ENCODE measurements around the gene VAV1. TPM values are rescaled to one million over a fixed set of nuclear protein-coding genes. Genes with fewer than 3 reads are reported as not detected.

The VAV1 gene
- total RNA-seq, 1 experiment from 2014 or later: 0.05 TPM

DNA sequence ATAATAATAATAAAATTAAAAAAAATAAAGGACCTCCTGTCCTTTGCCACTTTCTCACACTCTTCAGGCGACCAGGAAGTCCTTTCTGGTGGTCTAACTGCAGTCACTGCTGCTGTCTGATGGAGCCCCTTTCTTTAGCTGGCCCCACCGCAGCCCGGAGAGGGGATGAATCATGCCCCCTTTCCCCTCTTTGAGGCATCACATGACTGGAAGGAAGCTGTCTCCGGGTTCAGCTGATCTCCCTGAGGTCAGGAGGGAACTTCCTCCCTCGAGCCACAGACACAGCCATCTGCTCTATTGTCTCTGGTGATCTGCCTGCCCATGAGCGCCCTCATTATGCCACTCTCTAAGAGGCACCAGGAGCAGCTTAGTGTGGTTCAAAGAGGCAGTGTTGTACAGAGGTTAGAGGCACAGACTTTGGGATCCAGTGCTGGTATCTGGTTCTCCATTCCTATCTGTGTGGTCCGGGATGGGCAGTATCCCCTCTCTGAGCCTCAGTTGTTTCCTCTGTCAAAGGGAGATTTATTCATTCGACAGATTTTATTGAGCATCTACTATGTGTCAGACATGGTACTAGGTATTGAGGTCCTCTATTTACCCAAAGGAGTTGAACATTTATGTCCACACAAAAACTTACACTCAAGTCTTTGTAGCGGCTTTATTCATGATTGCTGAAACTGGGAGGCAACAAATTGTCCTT lies 30.0 kb downstream of the VAV1 start:
- TF ChIP-seq TCF7L2 (IDR thresholded peaks at IDR 0.05; ENCODE audit: low read depth, low read length): no peak
- TF ChIP-seq, protein P1, sequence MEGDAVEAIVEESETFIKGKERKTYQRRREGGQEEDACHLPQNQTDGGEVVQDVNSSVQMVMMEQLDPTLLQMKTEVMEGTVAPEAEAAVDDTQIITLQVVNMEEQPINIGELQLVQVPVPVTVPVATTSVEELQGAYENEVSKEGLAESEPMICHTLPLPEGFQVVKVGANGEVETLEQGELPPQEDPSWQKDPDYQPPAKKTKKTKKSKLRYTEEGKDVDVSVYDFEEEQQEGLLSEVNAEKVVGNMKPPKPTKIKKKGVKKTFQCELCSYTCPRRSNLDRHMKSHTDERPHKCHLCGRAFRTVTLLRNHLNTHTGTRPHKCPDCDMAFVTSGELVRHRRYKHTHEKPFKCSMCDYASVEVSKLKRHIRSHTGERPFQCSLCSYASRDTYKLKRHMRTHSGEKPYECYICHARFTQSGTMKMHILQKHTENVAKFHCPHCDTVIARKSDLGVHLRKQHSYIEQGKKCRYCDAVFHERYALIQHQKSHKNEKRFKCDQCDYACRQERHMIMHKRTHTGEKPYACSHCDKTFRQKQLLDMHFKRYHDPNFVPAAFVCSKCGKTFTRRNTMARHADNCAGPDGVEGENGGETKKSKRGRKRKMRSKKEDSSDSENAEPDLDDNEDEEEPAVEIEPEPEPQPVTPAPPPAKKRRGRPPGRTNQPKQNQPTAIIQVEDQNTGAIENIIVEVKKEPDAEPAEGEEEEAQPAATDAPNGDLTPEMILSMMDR (IDR thresholded peaks at IDR 0.05): no peak
- intact Hi-C loops (cut with micrococcal nuclease; ENCODE audit: unreplicated experiment) (no loop called here), in situ Hi-C loops (cut with HindIII; ENCODE audit: low pct_unique_long_range_greater_than_20kb, low sequenced_read_pairs) (no loop called here)
- POLR2A ChIA-PET: no interaction called here
- H3K4me1 ChIP-seq (ENCODE audit: control insufficient read depth, insufficient read depth, low read length): no peaks in the 10 kb centered on the region
- no peak overlapping the region for H3K4me3 ChIP-seq (ENCODE audit: low read depth in 2 of 2, low read length in 2 of 2)
- no TSS peak for BruUV-seq (replicated peaks)
- DNase-seq (ENCODE audit: low read depth, low spot score) (no peak), ATAC-seq (no peak)
- 0 out of 2 replicates have a peak overlapping the region, but pooled peaks have one; percentile 17 for H3K27ac ChIP-seq (ENCODE audit: low read length)
- no peaks in the 10 kb centered on the region for H3K27me3 ChIP-seq (ENCODE audit: control insufficient read depth, insufficient read depth, low read length)
- H3K9me3 ChIP-seq (ENCODE audit: control insufficient read depth, insufficient read depth, low read depth, low read length): no peaks in the 10 kb centered on the region
- no peaks in the 10 kb centered on the region for H3K36me3 ChIP-seq (ENCODE audit: control insufficient read depth, insufficient read depth, low read length)
- CTCF ChIA-PET: no interaction called here

DNA sequence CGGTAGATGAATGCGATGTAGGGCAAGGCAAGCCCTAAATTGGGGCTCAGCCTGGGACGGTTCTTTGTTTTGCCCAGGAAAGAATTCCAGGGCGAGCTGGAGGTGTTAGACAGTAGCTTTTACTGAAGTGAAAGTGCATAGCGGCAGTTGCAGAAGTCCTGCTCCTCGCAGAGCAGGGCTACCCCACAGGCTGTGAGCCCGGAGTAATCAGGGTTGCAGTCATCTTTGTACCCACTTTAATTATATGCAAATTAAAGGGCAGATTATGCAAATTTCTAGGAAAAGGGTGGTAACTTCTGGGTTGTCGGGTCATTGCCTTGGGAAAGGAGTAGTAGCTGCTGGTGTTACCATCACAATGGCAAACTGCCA lies 30.5 kb downstream of the VAV1 start:
- no peak for TF ChIP-seq TCF7L2 (IDR thresholded peaks at IDR 0.05; ENCODE audit: low read depth, low read length)
- TF ChIP-seq, protein P1 (IDR thresholded peaks at IDR 0.05): no peak
- TF ChIP-seq, protein P2, sequence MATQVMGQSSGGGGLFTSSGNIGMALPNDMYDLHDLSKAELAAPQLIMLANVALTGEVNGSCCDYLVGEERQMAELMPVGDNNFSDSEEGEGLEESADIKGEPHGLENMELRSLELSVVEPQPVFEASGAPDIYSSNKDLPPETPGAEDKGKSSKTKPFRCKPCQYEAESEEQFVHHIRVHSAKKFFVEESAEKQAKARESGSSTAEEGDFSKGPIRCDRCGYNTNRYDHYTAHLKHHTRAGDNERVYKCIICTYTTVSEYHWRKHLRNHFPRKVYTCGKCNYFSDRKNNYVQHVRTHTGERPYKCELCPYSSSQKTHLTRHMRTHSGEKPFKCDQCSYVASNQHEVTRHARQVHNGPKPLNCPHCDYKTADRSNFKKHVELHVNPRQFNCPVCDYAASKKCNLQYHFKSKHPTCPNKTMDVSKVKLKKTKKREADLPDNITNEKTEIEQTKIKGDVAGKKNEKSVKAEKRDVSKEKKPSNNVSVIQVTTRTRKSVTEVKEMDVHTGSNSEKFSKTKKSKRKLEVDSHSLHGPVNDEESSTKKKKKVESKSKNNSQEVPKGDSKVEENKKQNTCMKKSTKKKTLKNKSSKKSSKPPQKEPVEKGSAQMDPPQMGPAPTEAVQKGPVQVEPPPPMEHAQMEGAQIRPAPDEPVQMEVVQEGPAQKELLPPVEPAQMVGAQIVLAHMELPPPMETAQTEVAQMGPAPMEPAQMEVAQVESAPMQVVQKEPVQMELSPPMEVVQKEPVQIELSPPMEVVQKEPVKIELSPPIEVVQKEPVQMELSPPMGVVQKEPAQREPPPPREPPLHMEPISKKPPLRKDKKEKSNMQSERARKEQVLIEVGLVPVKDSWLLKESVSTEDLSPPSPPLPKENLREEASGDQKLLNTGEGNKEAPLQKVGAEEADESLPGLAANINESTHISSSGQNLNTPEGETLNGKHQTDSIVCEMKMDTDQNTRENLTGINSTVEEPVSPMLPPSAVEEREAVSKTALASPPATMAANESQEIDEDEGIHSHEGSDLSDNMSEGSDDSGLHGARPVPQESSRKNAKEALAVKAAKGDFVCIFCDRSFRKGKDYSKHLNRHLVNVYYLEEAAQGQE (IDR thresholded peaks at IDR 0.05; ENCODE audit: insufficient read depth in 1 of 2, low read depth in 2 of 2, low read length in 1 of 2): no peak
- POLR2A ChIA-PET: no interaction called here

DNA sequence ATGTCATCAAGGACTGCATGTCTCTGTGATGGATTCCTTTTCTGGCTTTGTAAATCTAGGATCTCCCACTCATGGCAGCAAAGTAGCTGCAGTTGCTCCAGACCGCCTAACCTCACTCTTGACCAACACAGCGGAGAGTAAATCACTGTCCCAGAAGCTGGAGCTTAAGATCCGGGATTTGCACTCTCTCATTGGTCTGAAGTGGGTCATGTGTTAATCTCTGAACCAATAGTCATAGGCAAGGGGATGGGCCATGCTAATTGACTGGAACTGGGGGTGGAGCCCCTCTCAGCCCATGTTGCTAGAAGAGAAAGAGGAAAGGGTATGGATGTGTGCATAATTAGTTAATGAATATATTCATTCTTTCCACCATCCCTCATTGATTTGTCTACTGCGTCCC lies 34.0 kb downstream of the VAV1 start:
- H3K27me3 ChIP-seq (ENCODE audit: control insufficient read depth, insufficient read depth, low read length): no peaks in the 10 kb centered on the region
- H3K4me1 ChIP-seq (ENCODE audit: control insufficient read depth, insufficient read depth, low read length): no peaks in the 10 kb centered on the region
- H3K9me3 ChIP-seq (ENCODE audit: control insufficient read depth, insufficient read depth, low read depth, low read length): no peaks in the 10 kb centered on the region
- no peaks in the 10 kb centered on the region for H3K36me3 ChIP-seq (ENCODE audit: control insufficient read depth, insufficient read depth, low read length)
- no TSS peak for BruUV-seq (replicated peaks)
- CTCF ChIA-PET: no interaction called here
- DNase-seq (ENCODE audit: low read depth, low spot score): no peak
- in situ Hi-C loops (cut with HindIII; ENCODE audit: low pct_unique_long_range_greater_than_20kb, low sequenced_read_pairs): no loop called here
- intact Hi-C loops (cut with micrococcal nuclease; ENCODE audit: unreplicated experiment): no loop called here
- TF ChIP-seq, protein P1 (IDR thresholded peaks at IDR 0.05): no peak
- no peak for TF ChIP-seq TCF7L2 (IDR thresholded peaks at IDR 0.05; ENCODE audit: low read depth, low read length)
- TF ChIP-seq POLR2AphosphoS5 (IDR thresholded peaks at IDR 0.05; ENCODE audit: low read depth, low read length): no peak
- no peak overlapping the region for H3K27ac ChIP-seq (ENCODE audit: low read length)
- ATAC-seq: no peak
- no peak overlapping the region for H3K4me3 ChIP-seq (ENCODE audit: low read depth in 2 of 2, low read length in 2 of 2)
- POLR2A ChIA-PET: no interaction called here

More for the DNA sequence above, 30.5 kb downstream of the VAV1 start:
- Histone ChIP-seq H3K9me3 (ENCODE audit: control insufficient read depth, insufficient read depth, low read depth, low read length) (no peaks in the 10 kb centered on the region), H3K27me3 (ENCODE audit: control insufficient read depth, insufficient read depth, low read length) (no peaks in the 10 kb centered on the region), H3K4me3 (ENCODE audit: low read depth in 2 of 2, low read length in 2 of 2) (no peak overlapping the region), H3K27ac (ENCODE audit: low read length) (no peak overlapping the region), H3K36me3 (ENCODE audit: control insufficient read depth, insufficient read depth, low read length) (no peaks in the 10 kb centered on the region), H3K4me1 (ENCODE audit: control insufficient read depth, insufficient read depth, low read length) (no peaks in the 10 kb centered on the region)
- CTCF ChIA-PET: no interaction called here
- no TSS peak for BruUV-seq (replicated peaks)
- DNase-seq (ENCODE audit: low read depth, low spot score) (no peak), ATAC-seq (no peak)
- intact Hi-C loops (cut with micrococcal nuclease; ENCODE audit: unreplicated experiment) (no loop called here), in situ Hi-C loops (cut with HindIII; ENCODE audit: low pct_unique_long_range_greater_than_20kb, low sequenced_read_pairs) (no loop called here)
